Measurements from ENCODE around the gene PNPO.

Gene PNPO

GRCh38 chr17:47989159-47989558, 47.8 kb downstream of the PNPO start:
- TF ChIP-seq CTCF (IDR thresholded peaks at IDR 0.05; ENCODE audit: extremely low read depth, insufficient read depth, missing control alignments): no peak

GRCh38 chr17:47989700-47990099, 48.3 kb downstream of the PNPO start:
- in situ Hi-C loops (cut with MboI; ENCODE audit: low pct_unique_long_range_greater_than_20kb, low sequenced_read_pairs, unreplicated experiment): no loop called here
- TF ChIP-seq CTCF (IDR thresholded peaks at IDR 0.05; ENCODE audit: extremely low read depth, insufficient read depth, missing control alignments): no peak
- DNase-seq (ENCODE audit: low spot score): no peak

More at GRCh38 chr17:47989159-47989558, 47.8 kb downstream of the PNPO start:
- in situ Hi-C loops (cut with MboI; ENCODE audit: low pct_unique_long_range_greater_than_20kb, low sequenced_read_pairs, unreplicated experiment): no loop called here
- DNase-seq (ENCODE audit: low spot score): no peak

GRCh38 chr17:47990962-47991731, 49.8 kb downstream of the PNPO start:
- no peak for DNase-seq (ENCODE audit: low spot score)
- no peak for TF ChIP-seq CTCF (IDR thresholded peaks at IDR 0.05; ENCODE audit: extremely low read depth, insufficient read depth, missing control alignments)
- in situ Hi-C loops (cut with MboI; ENCODE audit: low pct_unique_long_range_greater_than_20kb, low sequenced_read_pairs, unreplicated experiment): no loop called here

- no peak for DNase-seq (ENCODE audit: low spot score)
- in situ Hi-C loops (cut with MboI; ENCODE audit: low pct_unique_long_range_greater_than_20kb, low sequenced_read_pairs, unreplicated experiment): no loop called here
- no peak for TF ChIP-seq CTCF (IDR thresholded peaks at IDR 0.05; ENCODE audit: extremely low read depth, insufficient read depth, missing control alignments)
Observed at GRCh38 chr17:47992216-47992615, 50.8 kb downstream of the PNPO start.

GRCh38 chr17:47993031-47993564, 51.7 kb downstream of the PNPO start:
- no peak for TF ChIP-seq CTCF (IDR thresholded peaks at IDR 0.05; ENCODE audit: extremely low read depth, insufficient read depth, missing control alignments)
- in situ Hi-C loops (cut with MboI; ENCODE audit: low pct_unique_long_range_greater_than_20kb, low sequenced_read_pairs, unreplicated experiment): no loop called here
- no peak for DNase-seq (ENCODE audit: low spot score)

GRCh38 chr17:47993964-47994363, 52.6 kb downstream of the PNPO start:
- in situ Hi-C loops (cut with MboI; ENCODE audit: low pct_unique_long_range_greater_than_20kb, low sequenced_read_pairs, unreplicated experiment): no loop called here
- no peak for DNase-seq (ENCODE audit: low spot score)
- no peak for TF ChIP-seq CTCF (IDR thresholded peaks at IDR 0.05; ENCODE audit: extremely low read depth, insufficient read depth, missing control alignments)
